Measurements from ENCODE around the gene PPIB.
"Not testable (repeated sequence)": the region's sequence is repeated elsewhere in the genome, so short reads cannot be mapped to it uniquely, and the experiment has no call there.

DNA sequence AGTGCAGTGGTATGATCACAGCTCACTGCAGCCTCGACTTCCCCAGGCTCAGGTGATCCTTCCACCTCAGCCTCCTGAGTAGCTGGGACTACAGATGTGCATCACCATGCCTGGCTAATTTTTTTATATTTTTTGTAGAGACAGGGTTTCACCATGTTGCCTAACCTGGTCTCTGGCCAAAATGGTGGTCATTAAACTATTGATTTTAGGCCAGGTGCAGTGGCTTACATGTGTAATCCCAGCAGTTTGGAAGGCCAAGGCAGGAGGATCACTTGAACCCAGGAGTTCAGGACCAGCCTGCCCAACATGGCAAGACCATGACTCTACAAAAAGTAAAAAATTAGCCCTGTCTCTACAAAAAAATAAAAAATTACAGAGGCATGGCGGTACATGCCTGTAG lies 42.5 kb downstream of the PPIB start:
- TF ChIP-seq, protein P1, sequence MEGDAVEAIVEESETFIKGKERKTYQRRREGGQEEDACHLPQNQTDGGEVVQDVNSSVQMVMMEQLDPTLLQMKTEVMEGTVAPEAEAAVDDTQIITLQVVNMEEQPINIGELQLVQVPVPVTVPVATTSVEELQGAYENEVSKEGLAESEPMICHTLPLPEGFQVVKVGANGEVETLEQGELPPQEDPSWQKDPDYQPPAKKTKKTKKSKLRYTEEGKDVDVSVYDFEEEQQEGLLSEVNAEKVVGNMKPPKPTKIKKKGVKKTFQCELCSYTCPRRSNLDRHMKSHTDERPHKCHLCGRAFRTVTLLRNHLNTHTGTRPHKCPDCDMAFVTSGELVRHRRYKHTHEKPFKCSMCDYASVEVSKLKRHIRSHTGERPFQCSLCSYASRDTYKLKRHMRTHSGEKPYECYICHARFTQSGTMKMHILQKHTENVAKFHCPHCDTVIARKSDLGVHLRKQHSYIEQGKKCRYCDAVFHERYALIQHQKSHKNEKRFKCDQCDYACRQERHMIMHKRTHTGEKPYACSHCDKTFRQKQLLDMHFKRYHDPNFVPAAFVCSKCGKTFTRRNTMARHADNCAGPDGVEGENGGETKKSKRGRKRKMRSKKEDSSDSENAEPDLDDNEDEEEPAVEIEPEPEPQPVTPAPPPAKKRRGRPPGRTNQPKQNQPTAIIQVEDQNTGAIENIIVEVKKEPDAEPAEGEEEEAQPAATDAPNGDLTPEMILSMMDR (IDR thresholded peaks at IDR 0.05), result not testable (repeated sequence)
- not testable (repeated sequence) for TF ChIP-seq POLR2A (IDR thresholded peaks at IDR 0.05)

All from adrenal gland (tissue), 5 donors.